Bronchial epithelial cell (primary cell): ENCODE measurements around the gene PLPP4. TPM values are rescaled to one million over a fixed set of nuclear protein-coding genes. Genes with fewer than 3 reads are reported as not detected.
A peak's percentile ranks its signal among the peaks of the same experiment; 100 is the strongest.

ENCODE experiments used
- DNase-seq: peaks from one replicate; pipeline ENCODE4 v3.0.0-alpha.2; 2010; ENCODE audit warnings: low read depth
- FAIRE-seq: peaks from 2 replicates; lab custom pipeline; 2011; peaks lifted over from hg19 to GRCh38; lab: Jason Lieb, UNC
- H3K27me3 ChIP-seq: 2 replicates; pipeline ENCODE4 v1.5.1; 2011; ENCODE audit warnings: low read length; ENCODE audit not compliant: control insufficient read depth, insufficient read depth
- H3K36me3 ChIP-seq: 2 replicates; pipeline ENCODE4 v1.5.1; 2011; ENCODE audit warnings: low read length; ENCODE audit not compliant: control insufficient read depth, insufficient read depth
- H3K4me3 ChIP-seq: 2 replicates; pipeline ENCODE4 v1.5.1; 2011; ENCODE audit warnings: mild to moderate bottlenecking, low read depth, low read length, control low read depth
- CTCF ChIP-seq: IDR thresholded peaks from 2 replicates; pipeline ENCODE4 v1.5.1; 2011; ENCODE audit warnings: mild to moderate bottlenecking, moderate library complexity, low read length, control low read depth, inconsistent platforms; ENCODE audit not compliant: insufficient read depth, severe bottlenecking
- total RNA-seq: library from RNA; depleted of rRNA; stranded (reverse); fragments of >200 nt; gene quantifications from 2 replicates; pipeline ENCODE4 v1.2.1, GENCODE V29; 2014

PLPP4 gene
- total RNA-seq, 1 donor from 2014 or later = 0.26 TPM

- no peak overlapping the region for H3K4me3 ChIP-seq
- no peaks in the 10 kb centered on the region for H3K27me3 ChIP-seq
- TF ChIP-seq CTCF = no peak
- FAIRE-seq (no peak), DNase-seq (no peak)
- no peaks in the 10 kb centered on the region for H3K36me3 ChIP-seq
Observed at GRCh38 chr10:120584786-120585185, 127.8 kb downstream of the PLPP4 start.

GRCh38 chr10:120586471-120586872 lies 129.4 kb downstream of the PLPP4 start:
- DNase-seq (peak; percentile 90), FAIRE-seq (peak; percentile 76)
- no peak for TF ChIP-seq CTCF
- no peak overlapping the region for H3K4me3 ChIP-seq
- H3K27me3 ChIP-seq = no peaks in the 10 kb centered on the region
- H3K36me3 ChIP-seq = no peaks in the 10 kb centered on the region

GRCh38 chr10:120587061-120587460 lies 130.0 kb downstream of the PLPP4 start:
- DNase-seq (no peak), FAIRE-seq (no peak)
- no peaks in the 10 kb centered on the region for H3K27me3 ChIP-seq
- H3K4me3 ChIP-seq = no peak overlapping the region
- TF ChIP-seq CTCF = no peak
- H3K36me3 ChIP-seq = no peaks in the 10 kb centered on the region

- no peaks in the 10 kb centered on the region for H3K27me3 ChIP-seq
- TF ChIP-seq CTCF = no peak
Observed at GRCh38 chr10:120588311-120588710, 131.3 kb downstream of the PLPP4 start.

GRCh38 chr10:120593693-120594092 lies 136.7 kb downstream of the PLPP4 start:
- no peaks in the 10 kb centered on the region for H3K27me3 ChIP-seq

More at GRCh38 chr10:120588311-120588710, 131.3 kb downstream of the PLPP4 start:
- DNase-seq (no peak), FAIRE-seq (no peak)
- H3K4me3 ChIP-seq = no peak overlapping the region
- no peaks in the 10 kb centered on the region for H3K36me3 ChIP-seq

More at GRCh38 chr10:120593693-120594092, 136.7 kb downstream of the PLPP4 start:
- no peak for FAIRE-seq
- TF ChIP-seq CTCF = no peak
- no peak for DNase-seq
- no peaks in the 10 kb centered on the region for H3K36me3 ChIP-seq
- no peak overlapping the region for H3K4me3 ChIP-seq
